Activated T-cell treated with anti-CD3 and anti-CD28 coated beads, Interleukin-2, amount 50 U/mL, for 4 hours (primary cell): ENCODE results near the gene ORM2. TPM values are rescaled to one million over a fixed set of nuclear protein-coding genes. Genes with fewer than 3 reads are reported as not detected.

ENCODE experiments used
- ATAC-seq, 2 donors: fragments of 200-7000 bp; cut with Tn5 transposase; one replicate each; pipeline ENCODE4 v1.10.0; 2021
- DNase-seq: peaks from one replicate; pipeline ENCODE4 v3.0.0-alpha.2; 2020
- H3K27me3 Mint-ChIP-seq: one replicate; pipeline ENCODE4 v1.8.0; 2021; ENCODE audit warnings: low read depth, mixed read lengths
- H3K36me3 Mint-ChIP-seq: one replicate; pipeline ENCODE4 v1.8.0; 2022; ENCODE audit warnings: mixed read lengths; ENCODE audit not compliant: insufficient read depth
- H3K4me1 Mint-ChIP-seq: one replicate; pipeline ENCODE4 v1.8.0; 2021; ENCODE audit warnings: low read depth, mixed read lengths
- H3K4me3 Mint-ChIP-seq: one replicate; pipeline ENCODE4 v1.8.0; 2021; ENCODE audit warnings: mild to moderate bottlenecking, moderate library complexity, mixed read lengths
- H3K9me3 Mint-ChIP-seq: one replicate; pipeline ENCODE4 v1.8.0; 2021; ENCODE audit warnings: mixed read lengths
- total RNA-seq, 3 donors: library from RNA; stranded (reverse); gene quantifications; one replicate each; pipeline ENCODE4 v1.2.1, GENCODE V29; 2021

ORM2 gene
- total RNA-seq, 3 donors from 2014 or later: 0.84 to 1.0 TPM; not detected in 1

DNA sequence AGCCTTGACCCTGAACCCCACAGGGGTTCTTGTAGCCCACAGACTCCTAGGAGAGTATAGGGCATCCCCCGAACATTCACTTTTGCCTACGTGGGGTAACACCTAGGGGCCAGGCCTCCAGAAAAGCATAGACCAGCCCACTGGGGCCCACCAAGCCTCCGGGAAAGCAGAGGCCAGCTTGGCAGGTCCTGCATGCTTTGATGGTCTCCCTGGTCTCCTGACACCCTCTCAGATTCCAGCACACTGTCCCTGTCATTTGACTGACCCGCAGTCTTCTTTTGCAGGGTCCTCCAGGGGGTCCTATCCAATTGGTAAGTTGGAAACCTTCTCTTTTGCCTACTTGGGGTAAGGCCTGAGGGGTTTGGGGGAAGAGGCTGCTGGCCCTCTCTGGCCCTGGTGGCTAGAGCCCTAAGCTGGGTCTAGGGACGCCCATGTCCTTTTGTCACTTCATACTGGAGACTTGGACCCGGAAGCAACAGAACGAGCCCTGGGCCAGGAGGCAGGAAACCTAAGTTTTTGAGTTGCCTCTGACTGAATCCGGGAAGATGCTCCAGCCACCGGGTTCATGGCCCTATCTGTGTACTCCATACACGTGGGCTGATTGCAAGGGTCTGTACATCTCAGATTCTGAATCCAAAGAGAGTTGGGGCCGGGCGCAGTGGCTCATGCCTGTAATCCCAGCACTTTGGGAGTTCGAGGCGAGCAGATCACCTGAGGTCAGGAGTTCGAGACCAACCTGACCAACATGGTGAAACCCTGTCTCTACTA is 27.7 kb upstream of the ORM2 start:
- Mint-ChIP-seq H3K4me3 (no peak overlapping the region), H3K9me3 (no peaks in the 10 kb centered on the region), H3K27me3 (peaks cover 9% of the 10 kb centered on the region), H3K36me3 (no peaks in the 10 kb centered on the region), H3K4me1 (peaks cover 4% of the 10 kb centered on the region)
- no peak for ATAC-seq
- no peak for DNase-seq

DNA sequence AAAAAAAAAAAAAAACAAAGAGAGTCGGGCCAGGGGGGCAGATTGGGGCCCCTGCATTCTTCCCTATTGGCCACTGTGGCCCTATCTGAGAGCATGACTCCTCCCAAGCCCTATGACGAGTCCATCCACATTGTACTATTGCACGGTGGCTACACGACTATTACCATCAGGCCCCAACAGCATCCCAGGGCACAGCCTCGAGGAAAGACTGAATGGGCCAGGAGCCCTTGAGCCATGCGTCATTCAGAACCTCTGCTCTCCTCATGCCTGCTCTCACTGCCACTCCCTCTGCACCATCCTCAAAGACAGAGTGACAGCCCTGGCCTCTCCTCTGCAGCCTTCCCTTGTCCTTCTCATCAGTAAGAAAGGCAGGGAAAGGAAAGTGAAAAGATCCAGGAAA is 26.9 kb upstream of the ORM2 start:
- ATAC-seq (no peak), DNase-seq (no peak)
- Mint-ChIP-seq H3K9me3 (no peaks in the 10 kb centered on the region), H3K4me1 (peaks cover 4% of the 10 kb centered on the region), H3K36me3 (no peaks in the 10 kb centered on the region), H3K4me3 (no peak overlapping the region), H3K27me3 (peaks cover 9% of the 10 kb centered on the region)

DNA sequence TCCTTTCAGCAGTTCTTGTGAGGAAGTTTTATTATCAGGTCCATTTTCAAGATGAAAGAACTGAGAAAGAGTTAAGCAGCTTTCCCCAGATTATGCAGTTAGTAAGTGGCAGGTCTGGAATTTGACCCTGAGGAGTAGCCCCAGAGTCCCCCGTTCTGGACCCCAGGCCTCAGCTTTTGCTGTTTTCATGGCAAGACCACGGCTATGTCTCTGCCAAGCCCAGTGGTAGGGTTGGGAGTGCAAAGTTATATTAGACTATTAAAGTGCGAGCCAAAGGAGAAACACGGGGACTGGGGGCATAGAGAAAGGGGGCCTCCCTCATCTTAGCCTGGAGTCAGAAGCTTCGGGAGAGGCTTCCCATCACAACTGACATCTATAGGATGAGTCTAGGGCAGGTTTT is 26.1 kb upstream of the ORM2 start:
- Mint-ChIP-seq H3K4me3 (no peak overlapping the region), H3K4me1 (peaks cover 4% of the 10 kb centered on the region), H3K27me3 (peaks cover 9% of the 10 kb centered on the region), H3K36me3 (no peaks in the 10 kb centered on the region), H3K9me3 (no peaks in the 10 kb centered on the region)
- DNase-seq: no peak
- no peak for ATAC-seq

DNA sequence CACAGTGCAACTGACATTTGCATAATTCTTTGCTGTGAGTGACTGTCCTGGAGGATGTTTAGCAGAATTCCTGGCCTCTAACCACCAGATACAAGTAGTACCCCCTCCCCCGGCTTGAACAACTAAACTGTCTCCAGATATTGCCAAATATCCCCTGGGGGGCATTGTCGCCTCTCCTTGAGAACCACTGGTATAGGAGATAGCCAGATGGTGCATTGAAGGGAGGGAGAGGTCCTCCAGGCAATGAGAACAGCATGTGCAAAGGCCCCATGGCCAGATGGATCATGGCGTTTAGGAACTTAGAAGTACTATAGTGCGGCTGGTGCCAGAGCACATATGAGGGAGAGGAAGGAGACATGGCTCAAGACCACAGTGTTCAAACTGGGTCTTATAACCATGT is 25.7 kb upstream of the ORM2 start:
- no peaks in the 10 kb centered on the region for H3K9me3 Mint-ChIP-seq
- DNase-seq (no peak), ATAC-seq (no peak)
- peaks cover 4% of the 10 kb centered on the region for H3K4me1 Mint-ChIP-seq
- no peak overlapping the region for H3K4me3 Mint-ChIP-seq
- H3K36me3 Mint-ChIP-seq: no peaks in the 10 kb centered on the region
- peaks cover 9% of the 10 kb centered on the region for H3K27me3 Mint-ChIP-seq

DNA sequence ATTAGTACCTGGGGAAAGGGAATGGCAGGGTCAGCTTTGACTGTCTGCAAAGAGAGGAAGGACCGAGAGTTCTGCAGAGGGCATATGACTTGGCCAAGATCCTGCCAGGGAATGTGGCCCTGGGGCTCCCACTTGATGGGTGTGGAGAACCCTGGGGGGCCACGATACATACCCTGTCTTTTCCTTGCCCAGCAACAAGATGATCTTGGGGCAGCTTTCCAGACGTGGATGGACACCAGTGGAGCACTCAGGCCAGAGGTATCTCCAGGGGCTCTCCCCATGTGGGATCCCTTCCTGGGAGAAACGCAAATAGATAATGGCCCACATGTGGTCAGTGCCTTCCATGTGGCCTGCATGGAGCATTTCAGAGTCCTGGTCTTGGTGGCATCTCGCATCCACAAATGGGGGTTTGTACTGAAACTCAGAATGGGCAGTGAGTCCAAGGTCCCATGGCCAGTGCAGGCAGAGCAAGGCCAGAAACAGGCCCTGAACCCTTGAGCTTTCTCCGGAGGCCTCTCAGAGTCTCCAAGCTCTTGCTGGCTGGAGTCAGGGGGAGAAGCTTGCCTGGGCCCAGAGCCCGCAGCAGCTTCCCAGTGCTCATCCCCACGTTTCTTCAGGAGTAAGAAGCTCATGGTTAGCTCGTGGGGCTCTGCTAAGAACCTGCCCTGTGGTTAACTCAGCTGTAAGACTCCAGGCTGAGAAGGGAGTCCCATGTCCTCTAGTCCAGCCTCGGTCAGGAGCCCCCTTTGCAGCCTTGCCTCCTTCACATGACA is 25.1 kb upstream of the ORM2 start:
- ATAC-seq (no peak), DNase-seq (no peak)
- Mint-ChIP-seq H3K36me3 (no peaks in the 10 kb centered on the region), H3K4me1 (peaks cover 4% of the 10 kb centered on the region), H3K9me3 (no peaks in the 10 kb centered on the region), H3K4me3 (no peak overlapping the region), H3K27me3 (peaks cover 9% of the 10 kb centered on the region)

DNA sequence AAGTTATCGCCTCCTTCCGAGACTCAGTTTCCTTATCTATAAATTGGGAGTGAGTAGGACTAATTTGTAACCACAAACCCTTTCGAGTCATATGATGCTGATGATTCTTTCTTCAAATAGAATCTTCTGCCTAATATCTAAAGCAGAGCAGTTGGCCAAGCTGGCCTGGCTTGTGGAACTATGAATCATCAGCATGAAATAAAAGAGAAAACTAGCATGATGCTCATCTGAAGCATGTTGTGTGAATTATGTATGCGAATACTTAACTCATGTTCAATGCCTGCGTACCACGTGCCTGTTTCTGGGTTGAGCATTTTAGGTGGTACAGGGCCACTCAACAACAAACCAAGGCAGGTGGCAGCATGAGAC is 21.8 kb upstream of the ORM2 start:
- DNase-seq (no peak), ATAC-seq (no peak)
- Mint-ChIP-seq H3K4me3 (no peak overlapping the region), H3K36me3 (no peaks in the 10 kb centered on the region), H3K27me3 (peaks cover 3% of the 10 kb centered on the region), H3K4me1 (peaks cover 4% of the 10 kb centered on the region), H3K9me3 (no peaks in the 10 kb centered on the region)

DNA sequence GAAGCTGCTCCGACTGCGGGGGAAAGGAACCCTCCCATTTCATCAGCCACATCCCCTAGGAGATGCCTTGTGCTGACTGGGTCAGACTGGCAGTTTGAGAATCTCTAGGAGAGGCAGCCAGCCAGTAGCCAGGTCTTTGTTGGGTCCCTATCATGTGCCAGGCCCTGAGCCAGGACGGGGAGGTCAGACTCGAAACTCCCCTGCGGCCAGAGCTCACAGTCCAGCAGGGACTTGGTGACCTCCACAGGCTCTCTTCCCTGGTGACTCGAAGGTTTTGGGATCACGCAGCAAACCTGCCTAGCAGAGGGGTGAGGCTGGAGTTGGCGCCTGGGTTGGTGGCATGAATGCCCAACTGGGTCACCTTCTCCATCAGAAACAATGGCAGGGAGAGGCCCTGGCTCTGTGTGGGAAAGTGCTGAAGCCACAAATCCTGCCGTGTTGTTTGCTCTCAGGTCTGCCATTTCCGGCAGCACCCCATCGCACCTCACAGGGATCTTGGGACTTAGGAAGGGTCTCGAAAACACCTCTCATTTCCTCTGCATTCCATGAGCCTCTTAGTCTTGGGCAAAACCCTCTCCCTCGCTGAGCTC is 21.2 kb upstream of the ORM2 start:
- ATAC-seq: no peak
- peaks cover 3% of the 10 kb centered on the region for H3K27me3 Mint-ChIP-seq
- H3K4me1 Mint-ChIP-seq: peaks cover 4% of the 10 kb centered on the region
- H3K4me3 Mint-ChIP-seq: no peak overlapping the region
- no peaks in the 10 kb centered on the region for H3K36me3 Mint-ChIP-seq
- no peak for DNase-seq
- no peaks in the 10 kb centered on the region for H3K9me3 Mint-ChIP-seq

DNA sequence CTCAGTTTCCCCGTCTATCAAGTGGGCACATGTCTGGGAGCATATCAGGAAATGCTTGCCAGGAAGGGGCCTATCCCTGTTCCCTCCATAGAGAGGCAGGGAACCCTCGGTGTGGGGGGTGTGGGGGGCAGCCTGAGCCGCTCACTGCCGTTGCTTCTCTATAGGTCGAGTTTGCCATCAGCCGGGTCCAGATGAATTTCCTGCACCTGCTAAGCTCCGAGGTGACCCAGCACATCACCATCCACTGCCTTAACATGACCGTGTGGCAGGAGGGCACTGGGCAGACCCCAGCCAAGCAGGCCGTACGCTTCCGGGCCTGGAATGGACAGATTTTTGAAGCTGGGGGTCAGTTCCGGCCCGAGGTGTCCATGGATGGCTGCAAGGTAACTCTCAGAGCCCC is 20.6 kb upstream of the ORM2 start:
- Mint-ChIP-seq H3K27me3 (peaks cover 2% of the 10 kb centered on the region), H3K4me3 (no peak overlapping the region), H3K4me1 (peaks cover 4% of the 10 kb centered on the region), H3K36me3 (no peaks in the 10 kb centered on the region), H3K9me3 (no peaks in the 10 kb centered on the region)
- DNase-seq (no peak), ATAC-seq (no peak)

DNA sequence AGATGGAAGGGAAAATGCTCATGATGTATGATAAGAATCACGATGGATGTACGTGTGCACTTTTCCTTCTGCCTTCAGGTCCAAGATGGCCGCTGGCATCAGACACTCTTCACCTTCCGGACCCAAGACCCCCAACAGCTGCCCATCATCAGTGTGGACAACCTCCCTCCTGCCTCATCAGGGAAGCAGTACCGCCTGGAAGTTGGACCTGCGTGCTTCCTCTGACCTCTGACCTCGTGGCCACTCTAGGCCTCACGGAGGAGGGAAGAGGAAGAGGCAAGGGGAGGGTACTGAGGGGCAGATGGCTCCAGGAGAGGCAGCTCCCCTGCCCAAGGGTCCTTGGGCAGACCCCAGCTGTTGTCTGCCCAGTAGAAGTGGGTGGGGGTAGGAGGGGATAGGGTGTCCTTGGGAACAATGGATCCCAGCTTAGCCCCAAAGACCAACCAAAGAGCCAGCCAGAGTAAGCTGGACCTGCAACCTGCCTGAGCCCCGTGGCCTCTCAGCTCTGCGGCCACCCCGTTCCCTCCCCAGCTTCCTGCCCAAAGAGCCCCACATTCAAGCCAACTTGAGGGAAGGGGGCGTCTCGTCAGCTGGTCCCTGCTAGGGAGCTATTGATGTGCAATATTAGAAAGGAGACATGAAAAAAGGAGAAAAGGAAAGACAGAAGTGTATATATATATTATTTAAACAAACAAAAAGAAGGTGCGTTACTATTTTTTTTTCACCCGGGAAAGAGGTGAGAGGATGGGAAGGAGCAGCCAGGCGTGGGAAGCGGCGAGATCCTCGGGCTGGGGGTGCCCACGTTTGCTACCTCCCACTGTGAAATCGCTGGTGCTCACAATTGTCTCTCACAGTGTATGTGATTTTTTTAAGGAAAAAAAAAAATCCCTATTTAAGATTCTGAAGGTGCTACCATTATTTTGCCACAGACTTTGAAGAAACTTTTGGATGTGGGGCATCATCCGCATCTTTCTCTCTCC is 18.9 kb upstream of the ORM2 start:
- ATAC-seq: no peak

DNA sequence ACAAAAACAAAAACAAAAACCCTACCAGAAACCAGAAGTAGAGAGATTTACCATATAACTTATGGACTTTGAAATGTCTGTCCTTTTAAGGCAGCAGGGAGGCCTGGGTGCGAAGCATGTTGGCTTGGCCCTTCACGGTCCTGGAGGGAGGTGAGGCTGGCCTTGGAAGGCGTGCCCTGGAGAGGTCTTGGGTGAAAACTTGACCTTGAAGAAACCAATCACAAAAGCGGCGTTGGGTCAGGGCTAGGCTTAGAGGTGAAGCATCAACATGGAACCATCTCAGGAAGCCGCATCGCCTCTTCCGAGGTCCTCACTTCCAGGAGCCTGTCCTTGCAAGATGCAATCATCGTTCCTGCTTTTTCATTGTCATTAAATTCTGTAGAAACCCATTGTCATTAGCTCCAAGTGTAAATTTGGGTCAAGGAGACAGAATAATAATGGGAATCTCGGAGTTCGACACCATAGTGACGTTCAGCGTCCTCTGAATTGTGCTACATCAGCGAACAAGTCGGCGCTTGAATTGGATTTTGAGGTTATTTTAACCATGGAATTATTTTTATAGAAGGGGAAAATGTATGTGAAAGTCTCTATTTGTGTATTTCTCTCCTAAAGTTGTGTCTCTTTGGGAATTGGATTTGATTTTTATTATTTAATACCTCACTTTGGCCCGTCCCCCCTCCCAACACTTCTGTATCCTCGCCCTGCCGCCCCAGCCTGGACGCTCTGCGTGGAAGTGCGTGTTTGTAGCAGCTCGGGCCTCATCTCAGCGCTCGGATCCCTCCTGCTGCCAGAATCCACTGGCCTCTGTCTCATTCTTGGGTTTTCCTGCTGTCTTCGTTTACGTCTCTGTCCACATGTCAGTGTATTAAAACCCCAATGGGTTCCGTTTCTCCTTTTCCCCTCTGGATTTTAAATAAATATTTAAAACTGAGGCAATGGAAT is 17.8 kb upstream of the ORM2 start:
- DNase-seq (no peak), ATAC-seq (no peak)
- no peak overlapping the region for H3K4me3 Mint-ChIP-seq
- no peaks in the 10 kb centered on the region for H3K36me3 Mint-ChIP-seq
- H3K27me3 Mint-ChIP-seq: no peaks in the 10 kb centered on the region
- H3K9me3 Mint-ChIP-seq: no peaks in the 10 kb centered on the region
- H3K4me1 Mint-ChIP-seq: no peaks in the 10 kb centered on the region

More for the DNA sequence above, 18.9 kb upstream of the ORM2 start:
- Mint-ChIP-seq H3K36me3 (no peaks in the 10 kb centered on the region), H3K27me3 (no peaks in the 10 kb centered on the region), H3K4me3 (no peak overlapping the region), H3K4me1 (peaks cover under 1% of the 10 kb centered on the region), H3K9me3 (no peaks in the 10 kb centered on the region)
- DNase-seq: no peak

DNA sequence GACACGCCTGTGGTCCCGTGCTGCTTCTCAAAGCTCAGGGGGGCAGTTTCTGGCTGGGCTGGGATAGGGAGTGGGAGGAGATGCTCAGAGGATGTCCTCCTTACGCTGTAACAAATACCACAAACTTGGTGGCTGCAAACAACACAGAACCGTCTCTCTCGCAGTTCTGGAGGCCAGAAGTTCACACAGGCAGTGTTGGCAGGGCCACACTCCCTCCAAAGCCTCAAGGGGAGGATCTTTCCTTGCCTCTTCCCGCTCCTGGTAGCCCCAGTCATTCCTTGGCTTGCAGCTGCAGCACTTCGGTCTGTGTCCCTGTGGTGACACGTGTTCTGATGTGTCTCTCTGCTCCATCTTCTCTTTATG is 17.2 kb upstream of the ORM2 start:
- no peaks in the 10 kb centered on the region for H3K36me3 Mint-ChIP-seq
- H3K27me3 Mint-ChIP-seq: no peaks in the 10 kb centered on the region
- no peaks in the 10 kb centered on the region for H3K9me3 Mint-ChIP-seq
- no peak overlapping the region for H3K4me3 Mint-ChIP-seq
- DNase-seq (no peak), ATAC-seq (no peak)
- no peaks in the 10 kb centered on the region for H3K4me1 Mint-ChIP-seq

DNA sequence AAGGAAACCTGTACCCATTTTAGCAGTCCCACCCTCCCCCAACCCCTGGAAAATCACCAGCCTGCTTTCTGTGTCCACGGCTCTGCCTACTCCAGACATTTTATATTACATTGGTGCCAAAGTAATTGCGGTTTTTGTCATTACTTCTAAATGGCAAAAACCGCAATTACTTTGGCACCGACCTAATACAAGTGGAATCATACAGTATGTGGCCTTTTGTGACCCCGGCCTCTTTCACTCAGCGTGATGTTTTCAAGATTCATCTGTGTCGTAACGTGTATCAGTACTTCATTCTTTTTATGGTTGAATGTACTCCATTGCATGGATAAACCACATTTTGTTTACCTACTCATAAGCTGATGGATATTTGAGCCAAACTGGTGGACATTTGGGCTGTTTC is 16.5 kb upstream of the ORM2 start:
- ATAC-seq: no peak
- no peaks in the 10 kb centered on the region for H3K27me3 Mint-ChIP-seq
- no peaks in the 10 kb centered on the region for H3K9me3 Mint-ChIP-seq
- no peak overlapping the region for H3K4me3 Mint-ChIP-seq
- no peak for DNase-seq
- no peaks in the 10 kb centered on the region for H3K36me3 Mint-ChIP-seq
- H3K4me1 Mint-ChIP-seq: no peaks in the 10 kb centered on the region

DNA sequence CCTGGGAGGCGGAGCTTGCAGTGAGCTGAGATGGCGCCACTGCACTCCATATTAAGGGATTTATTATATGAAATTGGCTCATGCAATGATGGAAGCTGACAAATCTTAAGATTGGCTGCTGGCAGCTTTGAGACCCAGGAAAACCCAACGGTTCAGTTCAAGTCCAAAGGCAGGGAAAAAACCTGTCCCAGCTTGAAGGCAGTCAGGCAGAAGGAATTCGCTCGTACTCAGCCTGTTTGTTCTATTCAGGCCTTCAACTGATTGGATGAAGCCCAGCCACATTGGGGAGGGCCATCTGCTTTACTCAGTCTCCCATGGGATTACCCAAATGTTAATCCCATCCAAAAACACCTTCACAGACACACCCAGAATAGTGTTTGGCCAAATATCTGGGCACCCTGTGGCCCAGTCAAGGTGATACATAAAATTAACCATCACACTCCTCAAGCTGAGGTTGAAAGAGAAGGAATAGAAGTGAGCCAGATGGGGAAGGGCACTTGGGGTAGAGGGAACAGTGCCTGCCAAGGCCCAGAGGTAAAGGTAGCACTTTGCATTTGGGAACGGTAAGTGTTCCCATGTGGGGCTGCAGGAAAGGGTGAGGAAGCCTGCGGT is 15.3 kb upstream of the ORM2 start:
- H3K9me3 Mint-ChIP-seq: no peaks in the 10 kb centered on the region
- H3K36me3 Mint-ChIP-seq: no peaks in the 10 kb centered on the region
- no peak for DNase-seq
- no peaks in the 10 kb centered on the region for H3K4me1 Mint-ChIP-seq
- peaks cover 4% of the 10 kb centered on the region for H3K27me3 Mint-ChIP-seq
- ATAC-seq: no peak
- H3K4me3 Mint-ChIP-seq: no peak overlapping the region
